SK-N-SH treated with all-trans-retinoic acid at 6 μM for 48 hours (cell line): ENCODE results near the gene ZC3H12C.

Source experiments
- ARNTL ChIP-seq: fragments of 450-650 bp; formaldehyde crosslinking; IDR thresholded peaks from 2 replicates; pipeline ENCODE4 v1.5.0; 2020; ENCODE audit warnings: low read depth, mild to moderate bottlenecking, moderate library complexity, borderline replicate concordance
- CSDC2 ChIP-seq: fragments of 250-450 bp; sonication (Bioruptor Pico); IDR thresholded peaks from 2 replicates; pipeline ENCODE4 v1.5.0; 2020; ENCODE audit warnings: mild to moderate bottlenecking, moderate library complexity
- ESRRG ChIP-seq: fragments of 250-450 bp; sonication (Bioruptor Pico); IDR thresholded peaks from 2 replicates; pipeline ENCODE4 v1.6.1; 2021; ENCODE audit warnings: mild to moderate bottlenecking
- GLIS3 ChIP-seq: fragments of 250-450 bp; sonication (Bioruptor Pico); IDR thresholded peaks from 2 replicates; pipeline ENCODE4 v1.5.0; 2020; ENCODE audit warnings: mild to moderate bottlenecking, moderate library complexity
- OSR1 ChIP-seq: fragments of 250-450 bp; sonication (Bioruptor Pico); IDR thresholded peaks from 2 replicates; pipeline ENCODE4 v1.8.0; 2022; ENCODE audit warnings: moderate library complexity, mild to moderate bottlenecking, inconsistent platforms
- PPARA ChIP-seq: fragments of 250-450 bp; sonication (Bioruptor Pico); IDR thresholded peaks from 2 replicates; pipeline ENCODE4 v1.5.0; 2020; ENCODE audit warnings: mild to moderate bottlenecking, borderline replicate concordance
- SNAI2 ChIP-seq: fragments of 250-450 bp; sonication (Bioruptor Pico); IDR thresholded peaks from 2 replicates; pipeline ENCODE4 v1.5.0; 2020; ENCODE audit warnings: mild to moderate bottlenecking, moderate library complexity
- ZFP30 ChIP-seq: fragments of 450-650 bp; formaldehyde crosslinking; IDR thresholded peaks from 2 replicates; pipeline ENCODE4 v1.5.0; 2022; ENCODE audit warnings: mild to moderate bottlenecking, moderate library complexity
- TF ChIP-seq, protein P1 (sequence below): fragments of 250-450 bp; sonication (Bioruptor Pico); IDR thresholded peaks from 2 replicates; pipeline ENCODE4 v1.8.0; 2020; ENCODE audit warnings: mild to moderate bottlenecking, moderate library complexity, borderline replicate concordance

DNA sequence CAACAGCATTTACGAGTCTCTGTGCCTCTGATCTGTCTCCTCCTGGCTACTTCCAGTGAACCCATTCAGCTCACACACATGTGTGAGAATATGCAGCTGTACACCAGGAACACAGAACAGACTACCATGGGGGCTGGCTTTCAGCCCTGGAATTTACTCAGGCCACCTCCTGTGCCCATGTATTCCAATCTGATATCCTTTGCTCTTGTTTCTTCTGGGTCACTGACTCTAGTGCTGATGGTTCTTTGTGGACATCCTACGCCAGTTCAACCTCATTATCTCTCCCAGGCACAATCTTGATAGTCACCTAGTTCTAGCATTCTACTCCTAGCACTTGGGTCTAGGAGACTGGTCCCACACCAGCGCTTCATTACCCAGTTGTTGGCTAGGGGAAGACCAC lies 23.0 kb upstream of the ZC3H12C start:
- TF ChIP-seq CSDC2 (CRISPR knock-in tag) (no peak), PPARA (CRISPR knock-in tag) (no peak), GLIS3 (CRISPR knock-in tag) (no peak), ESRRG (CRISPR knock-in tag) (no peak), ZFP30 (no peak), ARNTL (CRISPR knock-in tag) (no peak), SNAI2 (CRISPR knock-in tag) (no peak), OSR1 (CRISPR knock-in tag) (no peak)
- TF ChIP-seq, protein P1, sequence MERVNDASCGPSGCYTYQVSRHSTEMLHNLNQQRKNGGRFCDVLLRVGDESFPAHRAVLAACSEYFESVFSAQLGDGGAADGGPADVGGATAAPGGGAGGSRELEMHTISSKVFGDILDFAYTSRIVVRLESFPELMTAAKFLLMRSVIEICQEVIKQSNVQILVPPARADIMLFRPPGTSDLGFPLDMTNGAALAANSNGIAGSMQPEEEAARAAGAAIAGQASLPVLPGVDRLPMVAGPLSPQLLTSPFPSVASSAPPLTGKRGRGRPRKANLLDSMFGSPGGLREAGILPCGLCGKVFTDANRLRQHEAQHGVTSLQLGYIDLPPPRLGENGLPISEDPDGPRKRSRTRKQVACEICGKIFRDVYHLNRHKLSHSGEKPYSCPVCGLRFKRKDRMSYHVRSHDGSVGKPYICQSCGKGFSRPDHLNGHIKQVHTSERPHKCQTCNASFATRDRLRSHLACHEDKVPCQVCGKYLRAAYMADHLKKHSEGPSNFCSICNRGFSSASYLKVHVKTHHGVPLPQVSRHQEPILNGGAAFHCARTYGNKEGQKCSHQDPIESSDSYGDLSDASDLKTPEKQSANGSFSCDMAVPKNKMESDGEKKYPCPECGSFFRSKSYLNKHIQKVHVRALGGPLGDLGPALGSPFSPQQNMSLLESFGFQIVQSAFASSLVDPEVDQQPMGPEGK (CRISPR knock-in tag) = no peak
